Raji (cell line): ENCODE data around the gene CCR5AS.

Experiments used
- POLR2A ChIP-seq: IDR thresholded peaks from 2 replicates; pipeline ENCODE4 v1.6.1; 2011; ENCODE audit warnings: low read depth, low read length, control low read depth; ENCODE audit not compliant: insufficient read depth

Gene CCR5AS

DNA sequence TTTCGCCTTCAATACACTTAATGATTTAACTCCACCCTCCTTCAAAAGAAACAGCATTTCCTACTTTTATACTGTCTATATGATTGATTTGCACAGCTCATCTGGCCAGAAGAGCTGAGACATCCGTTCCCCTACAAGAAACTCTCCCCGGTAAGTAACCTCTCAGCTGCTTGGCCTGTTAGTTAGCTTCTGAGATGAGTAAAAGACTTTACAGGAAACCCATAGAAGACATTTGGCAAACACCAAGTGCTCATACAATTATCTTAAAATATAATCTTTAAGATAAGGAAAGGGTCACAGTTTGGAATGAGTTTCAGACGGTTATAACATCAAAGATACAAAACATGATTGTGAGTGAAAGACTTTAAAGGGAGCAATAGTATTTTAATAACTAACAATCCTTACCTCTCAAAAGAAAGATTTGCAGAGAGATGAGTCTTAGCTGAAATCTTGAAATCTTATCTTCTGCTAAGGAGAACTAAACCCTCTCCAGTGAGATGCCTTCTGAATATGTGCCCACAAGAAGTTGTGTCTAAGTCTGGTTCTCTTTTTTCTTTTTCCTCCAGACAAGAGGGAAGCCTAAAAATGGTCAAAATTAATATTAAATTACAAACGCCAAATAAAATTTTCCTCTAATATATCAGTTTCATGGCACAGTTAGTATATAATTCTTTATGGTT is 35.9 kb downstream of the CCR5AS start, which contains the start of gene CCR5:
TSS of gene CCR5 (plus strand) at position 108 of the 680 bp plus-strand sequence. CDS start 1,957 bp downstream, outside the sequence.
- no peak for TF ChIP-seq POLR2A

DNA sequence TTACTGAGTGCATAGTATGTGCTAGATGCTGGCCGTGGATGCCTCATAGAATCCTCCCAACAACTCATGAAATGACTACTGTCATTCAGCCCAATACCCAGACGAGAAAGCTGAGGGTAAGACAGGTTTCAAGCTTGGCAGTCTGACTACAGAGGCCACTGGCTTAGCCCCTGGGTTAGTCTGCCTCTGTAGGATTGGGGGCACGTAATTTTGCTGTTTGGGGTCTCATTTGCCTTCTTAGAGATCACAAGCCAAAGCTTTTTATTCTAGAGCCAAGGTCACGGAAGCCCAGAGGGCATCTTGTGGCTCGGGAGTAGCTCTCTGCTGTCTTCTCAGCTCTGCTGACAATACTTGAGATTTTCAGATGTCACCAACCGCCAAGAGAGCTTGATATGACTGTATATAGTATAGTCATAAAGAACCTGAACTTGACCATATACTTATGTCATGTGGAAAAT is 37.2 kb downstream of the CCR5AS start:
- TF ChIP-seq POLR2A, result no peak

DNA sequence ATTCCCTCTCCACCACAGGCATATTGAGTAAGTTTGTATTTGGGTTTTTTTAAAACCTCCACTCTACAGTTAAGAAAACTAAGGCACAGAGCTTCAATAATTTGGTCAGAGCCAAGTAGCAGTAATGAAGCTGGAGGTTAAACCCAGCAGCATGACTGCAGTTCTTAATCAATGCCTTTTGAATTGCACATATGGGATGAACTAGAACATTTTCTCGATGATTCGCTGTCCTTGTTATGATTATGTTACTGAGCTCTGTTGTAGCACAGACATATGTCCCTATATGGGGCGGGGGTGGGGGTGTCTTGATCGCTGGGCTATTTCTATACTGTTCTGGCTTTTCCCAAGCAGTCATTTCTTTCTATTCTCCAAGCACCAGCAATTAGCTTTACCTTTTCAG is 37.7 kb downstream of the CCR5AS start:
- TF ChIP-seq POLR2A, result no peak

DNA sequence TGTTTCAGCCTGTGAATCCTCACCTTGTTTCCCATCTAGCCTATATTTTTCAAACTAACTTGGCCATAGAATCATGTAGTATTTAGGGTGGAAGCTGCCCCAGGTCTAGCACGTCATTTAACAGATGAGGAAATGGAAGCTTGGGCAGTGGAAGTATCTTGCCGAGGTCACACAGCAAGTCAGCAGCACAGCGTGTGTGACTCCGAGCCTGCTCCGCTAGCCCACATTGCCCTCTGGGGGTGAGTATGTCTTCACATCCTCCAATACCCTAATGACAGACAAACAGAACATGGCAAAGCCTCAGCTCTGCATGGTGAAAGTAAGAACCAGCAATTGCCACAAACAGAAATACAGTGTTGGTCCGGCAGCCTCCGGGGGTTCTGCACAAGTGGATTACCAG is 38.3 kb downstream of the CCR5AS start:
- TF ChIP-seq POLR2A, result no peak

DNA sequence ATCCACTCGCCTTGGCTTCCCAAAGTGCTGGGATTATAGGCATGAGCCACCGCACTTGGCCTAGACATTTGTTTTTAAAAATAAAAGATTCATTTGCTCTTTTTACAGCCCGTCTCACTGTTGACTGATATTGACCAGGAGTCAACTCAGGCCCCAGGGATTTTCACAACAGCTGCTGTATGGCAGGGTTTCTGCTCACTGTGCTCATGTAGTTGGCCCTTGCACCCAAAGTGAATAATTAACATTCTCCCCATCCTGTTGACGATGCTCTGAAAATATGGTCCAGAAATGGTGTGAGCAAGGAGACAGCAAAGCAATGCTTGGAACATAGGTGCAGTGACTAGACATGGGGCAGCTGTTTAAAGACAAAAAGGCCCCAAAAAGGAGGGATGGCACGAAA is 39.1 kb downstream of the CCR5AS start:
- TF ChIP-seq POLR2A, result no peak

DNA sequence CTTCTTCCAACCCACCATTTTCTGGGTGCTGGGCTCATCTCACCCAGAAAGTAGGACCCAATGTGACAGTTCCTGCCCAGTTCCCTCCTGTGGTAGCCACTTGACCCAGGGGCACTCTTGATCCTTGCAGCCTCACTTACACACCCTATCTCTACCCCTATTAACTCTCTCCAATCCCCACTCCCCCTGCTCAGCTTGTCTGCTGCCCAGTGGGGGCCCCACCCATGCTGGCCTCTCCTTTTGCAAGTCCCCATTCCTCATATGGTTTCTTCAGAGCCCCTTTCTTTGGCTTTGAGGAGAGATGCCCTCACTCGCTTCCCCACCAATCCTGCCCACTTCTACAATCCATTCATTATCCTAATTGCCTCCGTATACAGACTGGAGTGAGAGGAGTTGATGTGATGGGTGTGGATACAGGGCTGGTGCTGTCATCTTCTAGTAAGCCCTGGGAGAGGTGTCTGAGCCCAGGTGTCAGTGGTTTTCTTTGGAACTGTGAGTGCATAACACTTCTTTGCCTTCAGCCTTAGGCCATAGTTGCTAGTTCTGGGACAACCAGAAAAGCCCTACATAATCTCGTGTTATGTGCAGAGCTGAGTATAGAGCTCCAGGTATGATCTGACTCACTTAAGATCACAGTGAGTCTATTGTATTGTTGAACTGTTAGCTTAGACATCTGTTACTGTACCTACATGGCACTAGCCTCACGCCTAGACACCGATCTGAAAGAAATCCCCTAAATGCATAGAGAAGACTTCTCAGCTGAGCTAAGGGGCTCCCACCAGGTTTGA is 40.9 kb downstream of the CCR5AS start:
- no peak for TF ChIP-seq POLR2A

DNA sequence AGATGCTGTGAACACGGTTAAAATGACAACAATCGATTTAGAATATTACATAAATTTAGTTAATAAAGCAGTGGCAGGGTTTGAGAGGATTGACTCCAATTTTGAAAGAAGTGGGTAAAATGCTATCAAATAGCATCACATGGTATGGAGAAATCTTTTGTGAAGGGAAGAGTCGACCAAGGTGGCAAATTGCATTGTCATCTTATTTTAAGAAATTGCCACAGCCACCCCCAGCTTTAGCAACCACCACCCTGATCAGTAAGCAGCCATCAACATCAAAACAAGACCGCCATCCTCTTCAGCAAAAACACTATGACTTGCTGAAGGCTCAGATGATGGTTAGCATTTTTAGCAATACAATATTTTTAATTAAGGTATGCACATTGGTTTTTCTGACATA is 41.8 kb downstream of the CCR5AS start:
- no peak for TF ChIP-seq POLR2A

DNA sequence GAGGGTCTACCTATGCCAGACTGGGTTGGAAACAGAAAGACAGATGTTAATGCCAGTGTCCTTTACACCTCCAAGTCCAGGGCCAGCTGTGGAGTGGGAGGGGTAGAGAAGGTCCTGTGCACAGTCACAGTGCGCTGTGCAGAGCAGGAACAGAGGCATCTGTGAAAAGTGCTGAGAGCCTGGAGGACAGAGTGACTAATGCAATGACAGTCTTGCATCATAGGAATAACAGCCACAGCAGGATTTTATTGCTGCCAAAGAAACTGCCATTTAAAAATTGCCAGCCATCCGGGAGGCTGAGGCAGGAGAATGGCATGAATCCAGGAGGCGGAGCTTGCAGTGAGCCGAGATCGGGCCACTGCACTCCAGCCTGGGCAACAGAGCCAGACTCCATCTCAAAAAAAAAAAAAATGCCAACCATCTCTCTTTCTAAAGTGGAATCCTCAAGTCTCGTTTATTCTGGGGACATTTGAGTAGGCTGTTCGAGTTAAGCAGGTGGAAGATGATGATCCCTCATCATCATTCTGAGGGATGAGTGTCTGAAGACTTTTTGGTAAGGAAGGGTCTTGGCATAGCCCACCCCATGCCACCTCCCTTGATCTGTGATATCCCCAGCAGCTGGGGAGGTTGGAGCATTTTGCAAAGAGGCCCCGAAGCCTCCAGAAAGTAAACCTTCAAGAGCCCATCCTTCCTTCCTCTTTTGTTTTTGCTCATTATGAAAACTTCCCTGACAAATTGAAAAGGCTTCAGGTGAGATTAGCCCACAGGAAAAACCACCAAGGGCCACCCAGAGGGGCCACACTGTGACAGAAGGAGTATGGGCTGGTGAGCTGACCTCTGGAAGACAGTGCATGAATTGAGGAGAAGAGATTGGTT is 45.2 kb downstream of the CCR5AS start:
- TF ChIP-seq POLR2A, result no peak

DNA sequence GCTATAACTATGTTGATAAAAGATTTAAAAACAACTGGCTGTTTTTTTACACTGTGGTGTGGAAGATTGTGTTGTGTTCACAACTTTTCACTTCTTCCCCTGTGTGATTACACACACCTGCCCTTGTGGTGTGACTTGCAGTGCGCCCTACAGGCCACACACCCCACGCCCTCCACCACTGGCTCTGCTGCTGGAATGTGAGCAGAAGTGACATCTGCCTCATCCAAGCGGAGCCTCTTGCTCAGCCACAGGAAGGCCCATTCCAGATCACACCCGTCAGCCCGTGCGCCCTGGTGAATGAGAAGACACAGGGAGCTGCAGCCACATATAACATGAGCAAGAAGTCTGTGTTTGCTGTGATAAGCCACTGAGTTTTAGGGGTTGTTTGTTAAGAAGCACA is 46.0 kb downstream of the CCR5AS start:
- no peak for TF ChIP-seq POLR2A

DNA sequence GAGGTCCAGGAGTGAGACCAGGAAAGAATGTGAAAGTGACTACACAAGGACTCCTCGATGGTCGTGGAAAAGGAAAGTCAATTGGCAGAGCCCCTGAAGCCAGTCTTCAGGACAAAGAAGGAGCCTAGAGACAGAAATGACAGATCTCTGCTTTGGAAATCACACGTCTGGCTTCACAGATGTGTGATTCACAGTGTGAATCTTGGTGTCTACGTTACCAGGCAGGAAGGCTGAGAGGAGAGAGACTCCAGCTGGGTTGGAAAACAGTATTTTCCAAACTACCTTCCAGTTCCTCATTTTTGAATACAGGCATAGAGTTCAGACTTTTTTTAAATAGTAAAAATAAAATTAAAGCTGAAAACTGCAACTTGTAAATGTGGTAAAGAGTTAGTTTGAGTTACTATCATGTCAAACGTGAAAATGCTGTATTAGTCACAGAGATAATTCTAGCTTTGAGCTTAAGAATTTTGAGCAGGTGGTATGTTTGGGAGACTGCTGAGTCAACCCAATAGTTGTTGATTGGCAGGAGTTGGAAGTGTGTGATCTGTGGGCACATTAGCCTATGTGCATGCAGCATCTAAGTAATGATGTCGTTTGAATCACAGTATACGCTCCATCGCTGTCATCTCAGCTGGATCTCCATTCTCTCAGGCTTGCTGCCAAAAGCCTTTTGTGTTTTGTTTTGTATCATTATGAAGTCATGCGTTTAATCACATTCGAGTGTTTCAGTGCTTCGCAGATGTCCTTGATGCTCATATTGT is 47.0 kb downstream of the CCR5AS start:
- no peak for TF ChIP-seq POLR2A

DNA sequence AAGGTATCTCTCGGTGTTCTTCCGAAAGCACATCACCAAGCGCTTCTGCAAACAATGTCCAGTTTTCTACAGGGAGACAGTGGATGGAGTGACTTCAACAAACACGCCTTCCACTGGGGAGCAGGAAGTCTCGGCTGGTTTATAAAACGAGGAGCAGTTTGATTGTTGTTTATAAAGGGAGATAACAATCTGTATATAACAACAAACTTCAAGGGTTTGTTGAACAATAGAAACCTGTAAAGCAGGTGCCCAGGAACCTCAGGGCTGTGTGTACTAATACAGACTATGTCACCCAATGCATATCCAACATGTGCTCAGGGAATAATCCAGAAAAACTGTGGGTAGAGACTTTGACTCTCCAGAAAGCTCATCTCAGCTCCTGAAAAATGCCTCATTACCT is 48.4 kb downstream of the CCR5AS start:
- no peak for TF ChIP-seq POLR2A

DNA sequence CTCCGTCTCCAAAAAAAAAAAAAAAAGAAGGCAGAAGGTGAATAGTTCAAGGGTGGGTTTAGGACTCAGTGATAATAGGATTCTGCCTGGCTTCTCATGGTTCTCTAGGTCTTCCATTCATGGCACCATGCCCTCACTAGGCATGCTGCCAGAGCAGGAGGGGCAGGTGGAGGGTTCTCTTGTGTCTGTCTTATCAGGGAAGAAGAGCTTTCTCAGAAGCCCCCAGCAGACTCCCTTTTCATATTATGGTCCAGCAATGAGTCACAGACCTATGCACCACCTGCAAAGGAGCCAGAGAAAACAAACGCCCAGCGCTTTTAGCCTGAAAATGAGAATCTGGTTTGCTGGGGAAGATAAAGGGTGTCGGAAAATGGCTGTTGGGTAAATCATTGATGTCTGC is 50.0 kb downstream of the CCR5AS start:
- no peak for TF ChIP-seq POLR2A

DNA sequence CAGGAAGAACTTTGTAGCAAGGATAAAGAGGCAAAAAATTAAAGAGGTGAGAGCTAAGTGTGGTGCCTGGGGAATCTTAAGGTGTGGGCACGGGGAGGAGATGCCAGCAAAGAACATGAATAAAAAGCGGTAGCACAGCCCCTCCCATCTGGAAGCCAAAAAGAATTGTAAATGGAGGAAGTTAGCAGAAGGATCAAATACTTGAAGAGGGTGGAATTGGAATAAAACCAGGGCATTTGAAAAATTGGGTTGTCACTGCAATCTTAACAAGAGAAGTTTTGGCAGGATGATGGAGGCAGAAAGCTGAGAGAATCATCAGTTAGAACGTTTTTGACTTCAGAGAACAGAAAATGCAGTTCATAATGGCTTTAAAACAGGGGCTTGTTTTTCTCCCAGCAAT is 50.6 kb downstream of the CCR5AS start:
- TF ChIP-seq POLR2A, result no peak

DNA sequence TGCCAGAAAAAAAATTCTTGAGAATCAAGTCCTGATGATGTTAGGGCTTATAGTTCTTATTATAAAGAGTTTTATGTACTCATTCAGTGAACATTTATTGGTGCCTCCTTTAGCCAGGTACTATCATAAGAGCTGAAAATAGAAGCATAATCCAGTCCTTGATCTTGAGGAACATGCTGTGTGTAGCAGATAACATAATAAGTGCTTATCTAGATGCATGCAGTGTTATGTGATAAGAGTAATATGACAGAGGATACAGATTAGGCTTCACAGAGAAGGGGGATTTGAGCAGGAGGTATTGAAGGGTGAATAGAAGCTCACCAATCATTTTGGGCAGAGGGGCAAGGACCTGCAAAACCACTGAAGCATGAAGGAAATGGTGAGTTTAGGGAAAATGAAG is 51.9 kb downstream of the CCR5AS start:
- TF ChIP-seq POLR2A, result no peak

DNA sequence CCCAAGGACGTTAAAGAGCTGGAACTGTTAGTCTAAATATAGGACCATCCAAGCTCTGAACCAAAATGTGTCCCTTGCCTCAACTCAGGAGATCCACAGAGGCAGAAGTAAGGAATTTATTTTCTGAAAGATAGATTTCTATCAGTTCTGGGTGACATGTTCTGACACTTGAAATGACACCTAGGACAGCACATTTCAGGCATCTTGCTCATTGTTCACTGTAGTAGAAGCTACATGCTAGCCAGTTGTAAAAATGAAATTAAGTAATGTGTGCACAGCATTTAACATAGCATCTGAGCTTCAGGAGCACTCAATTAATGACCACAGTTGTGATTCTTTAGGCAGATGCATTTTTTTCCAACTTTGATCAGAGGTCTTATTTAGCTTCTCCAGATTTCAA is 52.4 kb downstream of the CCR5AS start:
- no peak for TF ChIP-seq POLR2A
